DND-41 (cell line): ENCODE results near the gene PXDC1.

Experiments
- ATAC-seq: fragments of 200-7000 bp; cut with Tn5 transposase; 3 replicates; pipeline ENCODE4 v1.9.1; 2021; ENCODE audit warnings: low read depth; ENCODE audit not compliant: insufficient read depth
- DNase-seq: peaks from one replicate; pipeline ENCODE4 v3.0.0-alpha.2; 2020
- H2AFZ ChIP-seq: 2 replicates; pipeline ENCODE4 v1.6.0; 2012; ENCODE audit warnings: low read depth, low read length
- H3K27ac ChIP-seq: 2 replicates; pipeline ENCODE4 v1.5.1; 2012; ENCODE audit warnings: low read length, inconsistent platforms
- H3K27me3 ChIP-seq: fragments of 200-600 bp; sonication (generic); 2 replicates; pipeline ENCODE4 v1.6.0; 2012; ENCODE audit warnings: low read length, mild to moderate bottlenecking, inconsistent platforms; ENCODE audit not compliant: insufficient read depth, poor library complexity
- H3K36me3 ChIP-seq: 2 replicates; pipeline ENCODE4 v1.5.1; 2012; ENCODE audit warnings: low read length, inconsistent platforms; ENCODE audit not compliant: insufficient read depth
- H3K4me1 ChIP-seq: 2 replicates; pipeline ENCODE4 v1.5.1; 2012; ENCODE audit warnings: mild to moderate bottlenecking, low read length; ENCODE audit not compliant: insufficient read depth
- H3K4me2 ChIP-seq: 2 replicates; pipeline ENCODE4 v1.6.0; 2012; ENCODE audit warnings: mild to moderate bottlenecking, moderate library complexity, low read length, inconsistent platforms; ENCODE audit not compliant: insufficient read depth
- H3K4me3 ChIP-seq, 2 experiments: fragments of 200-600 bp in 1 of 2; shearing (Covaris generic) in 1 of 2; 2 replicates each; pipeline ENCODE4 v1.5.1; 2012 to 2016; ENCODE audit warnings: inconsistent platforms in 2 of 2, low read length in 2 of 2, mild to moderate bottlenecking in 2 of 2, low read depth in 1 of 2, moderate library complexity in 1 of 2
- H3K79me2 ChIP-seq: 2 replicates; pipeline ENCODE4 v1.6.0; 2012; ENCODE audit warnings: low read length, inconsistent platforms; ENCODE audit not compliant: insufficient read depth
- H3K9ac ChIP-seq: 2 replicates; pipeline ENCODE4 v1.6.0; 2012; ENCODE audit warnings: low read depth, mild to moderate bottlenecking, inconsistent platforms, low read length, moderate library complexity
- H3K9me3 ChIP-seq: 2 replicates; pipeline ENCODE4 v1.5.1; 2012; ENCODE audit warnings: low read length, moderate library complexity, mild to moderate bottlenecking, inconsistent platforms; ENCODE audit not compliant: insufficient read depth, severe bottlenecking
- H4K20me1 ChIP-seq: 2 replicates; pipeline ENCODE4 v1.6.0; 2012; ENCODE audit warnings: low read length; ENCODE audit not compliant: insufficient read depth
- EZH2 ChIP-seq: IDR thresholded peaks from 3 replicates; pipeline ENCODE4 v1.6.1; 2012; ENCODE audit warnings: borderline replicate concordance, low read depth, mild to moderate bottlenecking, moderate library complexity, low read length, inconsistent platforms; ENCODE audit not compliant: severe bottlenecking
- TF ChIP-seq, protein P1 (sequence below): IDR thresholded peaks from 2 replicates; pipeline ENCODE4 v1.5.1; 2012; ENCODE audit warnings: borderline replicate concordance, low read length, moderate library complexity, mild to moderate bottlenecking; ENCODE audit not compliant: poor library complexity, severe bottlenecking; ENCODE audit errors: extremely low read depth

PXDC1 gene

DNA sequence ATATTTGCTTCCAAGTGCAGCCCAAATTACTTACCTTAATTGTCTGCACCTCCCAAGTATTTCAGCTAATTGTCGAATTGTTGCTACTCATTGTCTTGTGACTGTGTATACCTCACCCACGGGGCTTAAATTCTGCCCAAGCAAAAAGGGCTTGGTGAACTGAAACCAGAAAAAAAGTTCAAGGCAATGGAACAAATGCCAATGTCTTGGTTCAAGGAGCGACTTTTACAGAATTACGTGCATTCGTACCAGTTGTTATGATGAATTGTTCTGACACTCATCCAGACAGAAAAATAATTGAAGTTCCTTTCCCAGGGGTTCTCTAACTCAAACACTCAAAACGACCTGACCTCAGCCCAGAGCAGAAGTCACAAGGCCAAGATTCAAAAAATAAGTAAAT is 13.9 kb upstream of the PXDC1 start:
- H3K9me3 ChIP-seq, result no peaks in the 10 kb centered on the region
- H4K20me1 ChIP-seq, result no peaks in the 10 kb centered on the region; the same call in 1 of the 2 replicates
- ATAC-seq (no peak), DNase-seq (no peak)
- H3K4me2 ChIP-seq, result no peak overlapping the region
- no peak for TF ChIP-seq EZH2
- TF ChIP-seq, protein P1, sequence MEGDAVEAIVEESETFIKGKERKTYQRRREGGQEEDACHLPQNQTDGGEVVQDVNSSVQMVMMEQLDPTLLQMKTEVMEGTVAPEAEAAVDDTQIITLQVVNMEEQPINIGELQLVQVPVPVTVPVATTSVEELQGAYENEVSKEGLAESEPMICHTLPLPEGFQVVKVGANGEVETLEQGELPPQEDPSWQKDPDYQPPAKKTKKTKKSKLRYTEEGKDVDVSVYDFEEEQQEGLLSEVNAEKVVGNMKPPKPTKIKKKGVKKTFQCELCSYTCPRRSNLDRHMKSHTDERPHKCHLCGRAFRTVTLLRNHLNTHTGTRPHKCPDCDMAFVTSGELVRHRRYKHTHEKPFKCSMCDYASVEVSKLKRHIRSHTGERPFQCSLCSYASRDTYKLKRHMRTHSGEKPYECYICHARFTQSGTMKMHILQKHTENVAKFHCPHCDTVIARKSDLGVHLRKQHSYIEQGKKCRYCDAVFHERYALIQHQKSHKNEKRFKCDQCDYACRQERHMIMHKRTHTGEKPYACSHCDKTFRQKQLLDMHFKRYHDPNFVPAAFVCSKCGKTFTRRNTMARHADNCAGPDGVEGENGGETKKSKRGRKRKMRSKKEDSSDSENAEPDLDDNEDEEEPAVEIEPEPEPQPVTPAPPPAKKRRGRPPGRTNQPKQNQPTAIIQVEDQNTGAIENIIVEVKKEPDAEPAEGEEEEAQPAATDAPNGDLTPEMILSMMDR, result no peak
- H3K27me3 ChIP-seq, result peaks cover 19% of the 10 kb centered on the region
- no peaks in the 10 kb centered on the region for H3K4me1 ChIP-seq
- no peaks in the 10 kb centered on the region for H3K36me3 ChIP-seq
- H3K4me3 ChIP-seq, result no peak overlapping the region
- H3K79me2 ChIP-seq, result no peaks in the 10 kb centered on the region
- no peak overlapping the region for H2AFZ ChIP-seq
- H3K9ac ChIP-seq, result no peak overlapping the region
- H3K27ac ChIP-seq, result no peak overlapping the region

DNA sequence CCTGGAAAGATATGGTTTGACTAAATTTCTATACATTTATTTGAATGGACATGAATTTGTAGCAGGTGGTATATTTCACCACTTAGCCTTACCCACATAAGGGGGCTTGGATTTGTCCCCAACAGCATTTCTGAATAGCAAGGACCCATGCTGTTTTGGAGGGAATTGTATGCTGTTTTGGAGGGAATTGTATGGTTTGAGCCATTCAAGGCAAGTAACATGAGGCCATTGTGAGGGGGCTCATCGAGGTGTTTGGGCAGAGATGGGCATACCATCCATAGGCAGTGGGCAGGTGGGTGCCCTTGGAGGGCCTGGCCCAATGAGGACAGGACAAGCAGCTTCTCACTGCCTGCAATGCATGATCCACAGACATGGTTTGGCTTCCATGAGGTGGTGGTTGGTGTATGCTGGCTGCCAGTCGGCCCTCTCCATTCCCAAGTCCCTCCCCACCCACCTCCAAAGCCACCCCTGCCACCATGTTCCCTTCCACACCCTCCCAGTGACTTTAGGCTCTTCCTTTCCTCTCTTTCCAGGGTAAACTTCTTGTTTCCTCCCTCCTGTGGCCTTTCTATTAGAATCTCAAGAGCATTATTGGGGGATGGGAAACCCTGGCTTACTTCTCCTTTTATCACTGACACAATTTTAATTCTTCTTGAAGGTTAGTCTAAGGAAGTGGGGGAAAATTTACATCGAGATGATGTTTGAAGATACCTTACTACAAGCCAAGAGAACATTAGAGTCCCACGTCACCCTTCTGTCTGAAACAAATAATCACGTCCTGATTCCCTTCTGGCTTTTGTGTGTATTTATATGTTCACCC is 13.2 kb upstream of the PXDC1 start:
- Histone ChIP-seq H3K27me3 (peaks cover 19% of the 10 kb centered on the region), H3K79me2 (no peaks in the 10 kb centered on the region), H3K9me3 (no peaks in the 10 kb centered on the region), H3K4me3 (no peak overlapping the region), H3K27ac (no peak overlapping the region), H3K4me1 (no peaks in the 10 kb centered on the region), H2AFZ (no peak overlapping the region), H4K20me1 (no peaks in the 10 kb centered on the region; the same call in 1 of the 2 replicates), H3K36me3 (no peaks in the 10 kb centered on the region), H3K9ac (no peak overlapping the region), H3K4me2 (no peak overlapping the region)
- DNase-seq (no peak), ATAC-seq (no peak)
- TF ChIP-seq EZH2, result no peak
- TF ChIP-seq, protein P1, result no peak

DNA sequence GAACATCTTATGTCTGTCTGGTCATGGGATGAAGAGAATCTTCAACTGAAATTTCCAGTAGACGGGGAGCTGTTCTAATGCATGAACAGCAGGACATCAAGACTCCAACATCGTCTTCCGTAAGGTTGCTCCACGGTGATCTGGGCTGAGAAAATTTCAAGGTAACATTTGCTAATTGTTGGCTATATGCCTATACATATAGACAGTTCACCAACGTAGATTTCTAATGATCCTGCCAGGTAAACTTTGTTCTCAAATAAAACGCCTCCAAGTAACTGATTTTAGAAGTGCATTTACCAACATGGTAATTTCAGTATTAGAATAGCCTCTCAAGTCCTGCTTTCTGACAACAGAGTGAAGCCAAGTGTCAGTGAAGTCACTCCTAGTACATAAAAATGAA is 11.3 kb upstream of the PXDC1 start:
- Histone ChIP-seq H3K9ac (no peak overlapping the region), H3K4me2 (no peak overlapping the region), H4K20me1 (no peaks in the 10 kb centered on the region; the same call in 1 of the 2 replicates), H3K36me3 (no peaks in the 10 kb centered on the region), H3K27me3 (peaks cover 19% of the 10 kb centered on the region), H3K27ac (no peak overlapping the region), H3K9me3 (no peaks in the 10 kb centered on the region), H2AFZ (no peak overlapping the region), H3K4me1 (no peaks in the 10 kb centered on the region), H3K79me2 (no peaks in the 10 kb centered on the region), H3K4me3 (no peak overlapping the region)
- DNase-seq, result no peak
- TF ChIP-seq EZH2, result no peak
- TF ChIP-seq, protein P1, result no peak
- no peak for ATAC-seq
